Adrenal gland (tissue), 12 donors: ENCODE data around the gene CEP78. TPM values are rescaled to one million over a fixed set of nuclear protein-coding genes. Genes with fewer than 3 reads are reported as not detected.

Source experiments
- DNase-seq, 7 donors: peaks; one replicate each; pipeline ENCODE4 v3.0.0-alpha.2; 2019 to 2020
- H3K27ac ChIP-seq, 5 donors: fragments of 200-600 bp; sonication (generic) in 4 of 5; 1 replicate in 3 of 5; 2 replicates in 2 of 5; pipeline versions ENCODE4 v1.5.1 to v1.8.0; 2016 to 2020; ENCODE audit warnings: mild to moderate bottlenecking in 1 of 5
- H3K27me3 ChIP-seq: fragments of 200-600 bp; 2 replicates; pipeline ENCODE4 v1.8.0; 2021
- H3K36me3 ChIP-seq, 2 donors: fragments of 200-600 bp; replicated peaks in 1 of 2; 1 replicate in 1 of 2; 2 replicates in 1 of 2; pipeline versions ENCODE4 v1.5.1 to v1.8.0; 2018 to 2022
- H3K4me1 ChIP-seq, 2 donors: fragments of 200-600 bp; replicated peaks in 1 of 2; 1 replicate in 1 of 2; 2 replicates in 1 of 2; pipeline versions ENCODE4 v1.5.1 to v1.8.0; 2018 to 2021
- H3K4me3 ChIP-seq, 4 donors: fragments of 200-600 bp; sonication (generic) in 3 of 4; one replicate each; pipeline ENCODE4 v1.5.1; 2016 to 2018
- H3K9me3 ChIP-seq, 3 donors: fragments of 200-600 bp; sonication (generic) in 1 of 3; replicated peaks in 1 of 3; 1 replicate in 2 of 3; 2 replicates in 1 of 3; pipeline versions ENCODE4 v1.5.1 to v1.8.0; 2016 to 2021
- POLR2A ChIP-seq, 2 donors: fragments of 450-650 bp; IDR thresholded peaks; one replicate each; pipeline ENCODE4 v1.6.1; 2017; ENCODE audit warnings: antibody characterized with exemption in 2 of 2, mild to moderate bottlenecking in 2 of 2, moderate library complexity in 1 of 2
- WGBS, 4 donors: extraction: QIAGEN DNeasy Blood & Tissue Kit in 2 of 4; methylation state at CpG; one replicate each; pipeline versions ENCODE4 v1.1.5 to v1.1.7; 2013 to 2017; 5-methylcytosine and 5-hydroxymethylcytosine counted together
- intact Hi-C, 2 donors: fragments of 100-400 bp; cut with DNase I; formaldehyde crosslinking; loops; one replicate each; pipeline versions ENCODE4 v1.14.1 to v1.15.0; 2022 to 2023
- polyA plus RNA-seq, 3 donors: library from polyadenylated mRNA; stranded (reverse); fragments of 200-250 nt in 2 of 3; fragments of 350-450 nt in 1 of 3; fragmentation: Illumina TruSeq in 1 of 3; extraction: RNeasy Lipid Tissue Mini Kit (QIAGEN cat#74804) in 1 of 3; gene quantifications; one replicate each; pipeline ENCODE4 v1.2.3, GENCODE V29; 2013 to 2014
- total RNA-seq, 9 donors: library from RNA; depleted of rRNA in 4 of 9; stranded (reverse); fragments of >200 nt in 4 of 9; fragments of 120-200 nt in 1 of 9; fragmentation: NEBNext Ultra II Directional in 1 of 9; extraction: Animal tissue kit (Norgen Biotek cat#: 25700) in 1 of 9; gene quantifications; one replicate each; pipeline versions ENCODE4 v1.1.0 to v1.2.4, GENCODE V29; 2013 to 2023
- TF ChIP-seq, protein P1 (sequence below), 6 experiments: fragments of 450-650 bp in 4 of 6; fragments of 200-600 bp in 2 of 6; sonication (generic) in 1 of 6; IDR thresholded peaks; 1 replicate in 5 of 6; 2 replicates in 1 of 6; pipeline versions ENCODE4 v1.5.1 to v1.8.0; 2016 to 2021; ENCODE audit warnings: antibody characterized with exemption in 6 of 6, mild to moderate bottlenecking in 2 of 6, moderate library complexity in 1 of 6
- donor health status: healthy with polysubstance abuse.
- donor health status: Bipolar disorder and iron deficiency.
- donor health status: DM: yes; HTN: yes; CAD: no.
- donor health status: DM: no; HTN: no; CAD: no.
- donor health status: DM: no; HTN: no; CAD: no.
- donor health status: DM: yes; HTN: yes; CAD: no.

CEP78 gene
- total and polyA plus RNA-seq, 12 donors = 5.5 to 18.5 (median 10.0) TPM

DNA sequence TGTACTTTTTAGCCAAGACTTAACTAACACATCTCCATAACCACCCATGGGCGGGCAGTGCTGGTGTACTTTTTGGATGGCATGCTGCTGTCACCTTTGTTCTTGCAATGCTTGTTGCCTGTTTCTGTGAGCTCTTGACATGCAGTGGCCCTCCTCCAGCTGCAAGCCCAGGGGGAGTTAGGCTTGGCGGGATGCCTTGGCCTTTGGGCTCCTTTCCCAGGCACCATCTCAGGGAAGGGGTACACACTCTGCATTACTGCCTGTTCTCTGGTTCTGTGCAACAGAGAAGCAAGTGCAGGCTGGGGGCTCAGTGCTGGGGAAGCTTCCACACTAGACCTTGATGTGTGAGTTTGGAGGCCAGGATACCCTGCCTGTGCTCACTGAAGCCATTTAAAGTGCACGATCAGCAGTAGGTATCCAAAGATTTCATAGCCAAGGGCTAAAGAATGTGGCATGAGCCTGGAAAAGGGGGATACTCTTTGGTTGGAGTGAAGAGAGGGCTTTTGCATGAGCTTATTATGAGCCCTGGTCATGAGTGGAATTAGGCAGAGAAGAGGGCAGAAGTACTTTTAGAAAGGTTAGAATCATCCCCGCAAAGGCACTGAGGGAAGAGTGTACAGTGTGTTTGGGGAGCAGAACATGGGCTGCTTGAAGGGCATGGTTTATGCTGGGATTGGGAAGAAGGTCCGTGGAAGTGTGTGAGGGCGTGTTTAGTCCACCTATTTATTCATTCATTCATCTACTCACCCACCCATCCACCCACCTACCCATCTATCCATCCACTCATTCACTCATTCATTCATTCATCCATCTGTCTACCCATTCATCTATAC is 83.5 kb downstream of the CEP78 start:
- H3K4me3 ChIP-seq = no peak overlapping the region
- intact Hi-C loops = no loop called here
- no peaks in the 10 kb centered on the region for H3K4me1 ChIP-seq
- H3K27me3 ChIP-seq = no peaks in the 10 kb centered on the region
- TF ChIP-seq, protein P1, sequence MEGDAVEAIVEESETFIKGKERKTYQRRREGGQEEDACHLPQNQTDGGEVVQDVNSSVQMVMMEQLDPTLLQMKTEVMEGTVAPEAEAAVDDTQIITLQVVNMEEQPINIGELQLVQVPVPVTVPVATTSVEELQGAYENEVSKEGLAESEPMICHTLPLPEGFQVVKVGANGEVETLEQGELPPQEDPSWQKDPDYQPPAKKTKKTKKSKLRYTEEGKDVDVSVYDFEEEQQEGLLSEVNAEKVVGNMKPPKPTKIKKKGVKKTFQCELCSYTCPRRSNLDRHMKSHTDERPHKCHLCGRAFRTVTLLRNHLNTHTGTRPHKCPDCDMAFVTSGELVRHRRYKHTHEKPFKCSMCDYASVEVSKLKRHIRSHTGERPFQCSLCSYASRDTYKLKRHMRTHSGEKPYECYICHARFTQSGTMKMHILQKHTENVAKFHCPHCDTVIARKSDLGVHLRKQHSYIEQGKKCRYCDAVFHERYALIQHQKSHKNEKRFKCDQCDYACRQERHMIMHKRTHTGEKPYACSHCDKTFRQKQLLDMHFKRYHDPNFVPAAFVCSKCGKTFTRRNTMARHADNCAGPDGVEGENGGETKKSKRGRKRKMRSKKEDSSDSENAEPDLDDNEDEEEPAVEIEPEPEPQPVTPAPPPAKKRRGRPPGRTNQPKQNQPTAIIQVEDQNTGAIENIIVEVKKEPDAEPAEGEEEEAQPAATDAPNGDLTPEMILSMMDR (IDR thresholded peaks at IDR 0.05) = no peak
- no peak for TF ChIP-seq POLR2A (IDR thresholded peaks at IDR 0.05)
- 85 to 98% (median 94%) methylated on average over 6 of the region's 6 CpGs for WGBS, 4 donors
- no peak for DNase-seq
- H3K27ac ChIP-seq = no peak overlapping the region
- no peaks in the 10 kb centered on the region for H3K9me3 ChIP-seq
- H3K36me3 ChIP-seq = peaks cover 0 to 15% of the 10 kb centered on the region in 2 donors

DNA sequence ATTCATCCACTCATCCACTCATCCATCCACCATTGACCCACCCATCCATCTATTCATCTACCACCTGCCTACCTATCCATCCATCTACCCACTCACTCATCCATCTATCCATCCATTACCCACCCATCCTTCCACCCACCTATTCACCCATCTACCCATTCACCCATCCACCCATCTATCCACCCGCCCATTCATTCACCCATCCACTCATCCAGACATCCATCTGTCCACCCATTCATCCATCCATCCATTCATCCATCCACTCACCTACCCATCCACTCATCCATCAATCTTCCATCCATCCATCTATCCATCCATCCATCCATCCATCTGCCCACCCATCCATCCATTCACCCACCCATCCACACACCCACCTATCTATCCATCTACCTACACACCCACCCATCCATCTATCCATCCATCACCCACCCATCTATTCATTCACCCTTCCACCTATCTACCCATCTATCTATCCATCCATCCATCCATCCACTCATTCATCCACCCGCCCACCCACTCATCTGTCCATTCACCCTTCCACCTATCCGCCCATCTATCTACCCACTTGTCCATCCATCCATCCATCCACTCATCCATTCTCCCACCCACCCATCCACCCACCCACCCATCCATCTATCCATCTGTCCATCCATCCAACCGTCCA is 84.3 kb downstream of the CEP78 start:
- H3K27ac ChIP-seq = no peak overlapping the region
- no peaks in the 10 kb centered on the region for H3K9me3 ChIP-seq
- peaks cover 0 to 15% of the 10 kb centered on the region in 2 donors for H3K36me3 ChIP-seq
- no peak for DNase-seq
- H3K27me3 ChIP-seq = no peaks in the 10 kb centered on the region
- peaks cover 1 to 5% of the 10 kb centered on the region in 2 donors for H3K4me1 ChIP-seq
- H3K4me3 ChIP-seq = no peak overlapping the region
- intact Hi-C loops = no loop called here
- no peak for TF ChIP-seq POLR2A (IDR thresholded peaks at IDR 0.05)
- TF ChIP-seq, protein P1 (IDR thresholded peaks at IDR 0.05) = no peak
- WGBS, 4 donors = 73 to 97% (median 87%) methylated on average over 4 of the region's 4 CpGs

DNA sequence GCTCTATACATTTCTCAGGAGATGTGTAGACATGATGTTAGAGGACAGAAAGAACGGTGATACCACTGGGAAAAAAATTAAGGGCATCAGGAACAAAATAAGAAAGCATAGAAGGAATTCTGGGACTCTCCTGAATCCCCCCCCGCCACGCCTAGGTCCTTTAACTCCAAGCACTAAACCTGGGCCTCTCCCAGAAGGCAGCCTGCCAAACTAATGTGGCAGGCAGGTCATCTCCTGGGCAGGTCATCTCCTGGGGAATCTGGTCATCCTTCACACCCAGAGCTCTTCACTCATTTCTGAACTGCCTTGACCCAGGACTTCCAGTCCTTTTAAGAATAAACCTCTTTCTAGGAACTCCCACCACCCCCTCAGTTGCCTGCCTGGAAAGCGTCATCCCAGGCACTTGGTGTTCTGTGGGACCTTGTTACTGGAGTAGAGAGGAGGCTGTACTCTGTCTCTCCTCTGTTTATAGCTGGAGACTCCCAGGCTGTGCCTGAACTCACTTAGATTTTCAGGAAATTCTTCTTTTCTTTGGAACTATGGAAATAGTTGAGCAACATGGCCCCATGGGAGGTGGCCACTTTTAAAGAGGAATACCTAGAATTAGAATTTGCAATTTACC is 85.1 kb downstream of the CEP78 start:
- intact Hi-C loops = no loop called here
- H3K36me3 ChIP-seq = peaks cover 0 to 15% of the 10 kb centered on the region in 2 donors
- no peak overlapping the region for H3K27ac ChIP-seq
- peaks cover 7 to 12% of the 10 kb centered on the region in 2 donors for H3K4me1 ChIP-seq
- H3K9me3 ChIP-seq = no peaks in the 10 kb centered on the region
- TF ChIP-seq POLR2A (IDR thresholded peaks at IDR 0.05) = no peak
- TF ChIP-seq, protein P1 (IDR thresholded peaks at IDR 0.05) = no peak
- no peaks in the 10 kb centered on the region for H3K27me3 ChIP-seq
- peak in 1 of 7 donors; percentile 23 for DNase-seq
- WGBS, 4 donors = 80 to 97% (median 92%) methylated on average over 4 of the region's 4 CpGs
- no peak overlapping the region for H3K4me3 ChIP-seq

DNA sequence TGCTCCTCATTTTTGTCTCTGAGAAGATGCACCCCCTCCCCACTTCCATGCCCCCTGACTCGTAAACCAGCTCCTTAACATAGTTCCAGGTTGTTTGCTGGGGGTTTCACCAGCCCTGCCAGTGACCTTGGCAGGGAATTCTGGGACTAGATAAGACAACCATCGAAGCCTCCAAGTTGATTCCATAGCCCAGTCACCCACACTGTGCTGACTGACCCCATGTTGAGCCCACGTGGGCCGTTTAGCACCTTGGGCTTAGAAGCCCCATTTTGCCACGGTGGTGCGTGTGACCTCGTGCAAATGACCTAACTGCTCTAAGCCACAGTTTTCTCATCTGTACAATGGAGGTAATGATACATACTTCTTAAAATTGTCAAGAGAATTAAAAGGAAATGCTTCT is 85.6 kb downstream of the CEP78 start:
- no peak for DNase-seq
- Histone ChIP-seq H3K4me3 (no peak overlapping the region), H3K9me3 (no peaks in the 10 kb centered on the region), H3K4me1 (peaks cover 7 to 12% of the 10 kb centered on the region in 2 donors), H3K36me3 (peaks cover 0 to 15% of the 10 kb centered on the region in 2 donors), H3K27ac (no peak overlapping the region), H3K27me3 (no peaks in the 10 kb centered on the region)
- intact Hi-C loops = no loop called here
- 90 to 93% (median 91%) methylated on average over 7 of the region's 7 CpGs for WGBS, 4 donors
- TF ChIP-seq, protein P1 (IDR thresholded peaks at IDR 0.05) = no peak
- no peak for TF ChIP-seq POLR2A (IDR thresholded peaks at IDR 0.05)
